OCI-LY1 (cell line): ENCODE data around the gene PARD3B.

Experiments
- H2AFZ ChIP-seq: fragments of 200-600 bp; sonication (generic), shearing (Covaris generic); 2 replicates; pipeline ENCODE4 v1.6.0; 2014; ENCODE audit warnings: antibody characterized with exemption, mild to moderate bottlenecking, low read length
- H3F3A ChIP-seq: fragments of 200-600 bp; sonication (generic), shearing (Covaris generic); 2 replicates; pipeline ENCODE4 v1.6.0; 2014; ENCODE audit warnings: mild to moderate bottlenecking, antibody characterized with exemption, low read length, moderate library complexity; ENCODE audit not compliant: insufficient read depth
- H3K27ac ChIP-seq: fragments of 200-600 bp; sonication (generic); 2 replicates; pipeline ENCODE4 v1.5.1; 2014; ENCODE audit warnings: low read length, mixed run types, mild to moderate bottlenecking, low read depth; ENCODE audit not compliant: poor library complexity, severe bottlenecking
- H3K27me3 ChIP-seq: fragments of 200-600 bp; sonication (generic); 2 replicates; pipeline ENCODE4 v1.6.0; 2014; ENCODE audit warnings: antibody characterized with exemption, mild to moderate bottlenecking, low read length, moderate library complexity; ENCODE audit not compliant: insufficient read depth
- H3K36me3 ChIP-seq: fragments of 200-600 bp; sonication (generic); 2 replicates; pipeline ENCODE4 v1.6.1; 2014; ENCODE audit warnings: mild to moderate bottlenecking, antibody characterized with exemption, low read length, moderate library complexity, mixed read lengths; ENCODE audit not compliant: insufficient read depth
- H3K4me1 ChIP-seq: fragments of 200-600 bp; sonication (generic); 2 replicates; pipeline ENCODE4 v1.5.1; 2014; ENCODE audit warnings: mild to moderate bottlenecking, low read length, moderate library complexity; ENCODE audit not compliant: insufficient read depth, severe bottlenecking
- H3K4me2 ChIP-seq: fragments of 200-600 bp; sonication (generic), shearing (Covaris generic); 2 replicates; pipeline ENCODE4 v1.6.1; 2014; ENCODE audit warnings: low read length
- H3K4me3 ChIP-seq: fragments of 200-600 bp; sonication (generic); 2 replicates; pipeline ENCODE4 v1.5.1; 2014; ENCODE audit warnings: low read length, low read depth, mild to moderate bottlenecking, mixed read lengths; ENCODE audit not compliant: poor library complexity, severe bottlenecking
- H3K79me2 ChIP-seq: fragments of 200-600 bp; shearing (Covaris generic); 2 replicates; pipeline ENCODE4 v1.6.1; 2016; ENCODE audit warnings: mixed run types, low read length, mixed read lengths; ENCODE audit not compliant: insufficient read depth
- H3K9ac ChIP-seq: fragments of 200-600 bp; sonication (generic), shearing (Covaris generic); 2 replicates; pipeline ENCODE4 v1.6.1; 2014; ENCODE audit warnings: mild to moderate bottlenecking, low read length, mixed read lengths
- H3K9me2 ChIP-seq: fragments of 200-600 bp; sonication (generic), shearing (Covaris generic); 2 replicates; pipeline ENCODE4 v1.6.1; 2014; ENCODE audit warnings: low read depth, mild to moderate bottlenecking, low read length, mixed read lengths
- H3K9me3 ChIP-seq: fragments of 200-600 bp; shearing (Covaris generic); 2 replicates; pipeline ENCODE4 v1.6.1; 2014; ENCODE audit warnings: low read length, mixed read lengths
- H4K20me1 ChIP-seq: fragments of 200-600 bp; sonication (generic), shearing (Covaris generic); 2 replicates; pipeline ENCODE4 v1.6.0; 2016; ENCODE audit warnings: mild to moderate bottlenecking, low read length; ENCODE audit not compliant: insufficient read depth
- EZH2 ChIP-seq: fragments of 200-600 bp; sonication (generic), shearing (Covaris generic); IDR thresholded peaks from 2 replicates; pipeline ENCODE4 v1.8.0; 2017; ENCODE audit warnings: borderline replicate concordance, mixed run types, mild to moderate bottlenecking, antibody characterized with exemption, low read length, moderate library complexity, mixed read lengths
- TF ChIP-seq, protein P1 (sequence below): fragments of 200-600 bp; sonication (generic), shearing (Covaris generic); IDR thresholded peaks from 2 replicates; pipeline ENCODE4 v1.5.1; 2017; ENCODE audit warnings: mild to moderate bottlenecking, antibody characterized with exemption, low read length, moderate library complexity, mixed read lengths

Gene PARD3B

GRCh38 chr2:204725693-204726360 lies 180.6 kb downstream of the PARD3B start:
- H3K9ac ChIP-seq, result no peak overlapping the region
- H3K9me3 ChIP-seq, result no peaks in the 10 kb centered on the region
- H3K4me1 ChIP-seq, result no peaks in the 10 kb centered on the region
- no peaks in the 10 kb centered on the region for H3K36me3 ChIP-seq
- H3K27ac ChIP-seq, result no peak overlapping the region
- no peaks in the 10 kb centered on the region for H3F3A ChIP-seq
- H3K4me3 ChIP-seq, result no peak overlapping the region
- no peaks in the 10 kb centered on the region for H3K9me2 ChIP-seq
- no peaks in the 10 kb centered on the region for H3K27me3 ChIP-seq
- H2AFZ ChIP-seq, result no peak overlapping the region
- H3K79me2 ChIP-seq, result no peaks in the 10 kb centered on the region
- TF ChIP-seq, protein P1, sequence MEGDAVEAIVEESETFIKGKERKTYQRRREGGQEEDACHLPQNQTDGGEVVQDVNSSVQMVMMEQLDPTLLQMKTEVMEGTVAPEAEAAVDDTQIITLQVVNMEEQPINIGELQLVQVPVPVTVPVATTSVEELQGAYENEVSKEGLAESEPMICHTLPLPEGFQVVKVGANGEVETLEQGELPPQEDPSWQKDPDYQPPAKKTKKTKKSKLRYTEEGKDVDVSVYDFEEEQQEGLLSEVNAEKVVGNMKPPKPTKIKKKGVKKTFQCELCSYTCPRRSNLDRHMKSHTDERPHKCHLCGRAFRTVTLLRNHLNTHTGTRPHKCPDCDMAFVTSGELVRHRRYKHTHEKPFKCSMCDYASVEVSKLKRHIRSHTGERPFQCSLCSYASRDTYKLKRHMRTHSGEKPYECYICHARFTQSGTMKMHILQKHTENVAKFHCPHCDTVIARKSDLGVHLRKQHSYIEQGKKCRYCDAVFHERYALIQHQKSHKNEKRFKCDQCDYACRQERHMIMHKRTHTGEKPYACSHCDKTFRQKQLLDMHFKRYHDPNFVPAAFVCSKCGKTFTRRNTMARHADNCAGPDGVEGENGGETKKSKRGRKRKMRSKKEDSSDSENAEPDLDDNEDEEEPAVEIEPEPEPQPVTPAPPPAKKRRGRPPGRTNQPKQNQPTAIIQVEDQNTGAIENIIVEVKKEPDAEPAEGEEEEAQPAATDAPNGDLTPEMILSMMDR, result no peak
- no peak for TF ChIP-seq EZH2
- no peak overlapping the region for H3K4me2 ChIP-seq
- H4K20me1 ChIP-seq, result no peaks in the 10 kb centered on the region

DNA sequence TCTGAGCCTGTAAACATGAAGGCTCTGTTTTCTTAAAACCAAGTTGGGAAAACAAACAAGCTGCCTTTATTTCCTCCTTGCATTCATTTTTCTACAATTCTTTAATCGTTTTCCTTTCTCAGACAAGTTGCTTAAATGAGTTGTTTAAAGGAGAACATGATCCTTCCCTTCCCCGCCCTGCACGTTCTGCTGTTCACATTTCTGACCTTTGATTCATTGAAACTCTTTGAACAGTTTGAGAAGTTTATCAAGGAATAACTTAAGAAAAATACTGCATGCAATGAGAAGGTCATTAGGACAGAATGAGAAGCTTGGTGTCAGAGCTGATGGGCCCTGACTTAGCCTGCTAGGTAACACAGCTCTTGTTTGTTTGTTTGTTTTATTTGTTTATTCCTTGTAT lies 181.6 kb downstream of the PARD3B start:
- Histone ChIP-seq H3K4me1 (no peaks in the 10 kb centered on the region), H3K9ac (no peak overlapping the region), H4K20me1 (no peaks in the 10 kb centered on the region), H3K9me3 (no peaks in the 10 kb centered on the region), H3K27me3 (no peaks in the 10 kb centered on the region), H3K36me3 (no peaks in the 10 kb centered on the region), H3K27ac (no peak overlapping the region), H3K4me3 (no peak overlapping the region), H3K9me2 (no peaks in the 10 kb centered on the region), H3K79me2 (no peaks in the 10 kb centered on the region), H3F3A (no peaks in the 10 kb centered on the region), H2AFZ (no peak overlapping the region), H3K4me2 (no peak overlapping the region)
- TF ChIP-seq EZH2, result no peak
- TF ChIP-seq, protein P1, result no peak

- Histone ChIP-seq H4K20me1 (no peaks in the 10 kb centered on the region), H3K79me2 (no peaks in the 10 kb centered on the region), H3K4me1 (no peaks in the 10 kb centered on the region), H3K36me3 (no peaks in the 10 kb centered on the region), H3K9me2 (no peaks in the 10 kb centered on the region), H3K4me2 (no peak overlapping the region), H3K4me3 (no peak overlapping the region), H3K9me3 (no peaks in the 10 kb centered on the region), H3K9ac (no peak overlapping the region), H3F3A (no peaks in the 10 kb centered on the region), H3K27ac (no peak overlapping the region), H3K27me3 (no peaks in the 10 kb centered on the region), H2AFZ (no peak overlapping the region)
- TF ChIP-seq EZH2, result no peak
- TF ChIP-seq, protein P1, result no peak
Observed at GRCh38 chr2:204727368-204727767, 182.1 kb downstream of the PARD3B start.
